ENCODE data around the gene SH2B2. TPM values are rescaled to one million over a fixed set of nuclear protein-coding genes. Genes with fewer than 3 reads are reported as not detected.

The SH2B2 gene
- total and polyA plus RNA-seq, 10 donors, result 13.4 to 36.9 (median 28.9) TPM

DNA sequence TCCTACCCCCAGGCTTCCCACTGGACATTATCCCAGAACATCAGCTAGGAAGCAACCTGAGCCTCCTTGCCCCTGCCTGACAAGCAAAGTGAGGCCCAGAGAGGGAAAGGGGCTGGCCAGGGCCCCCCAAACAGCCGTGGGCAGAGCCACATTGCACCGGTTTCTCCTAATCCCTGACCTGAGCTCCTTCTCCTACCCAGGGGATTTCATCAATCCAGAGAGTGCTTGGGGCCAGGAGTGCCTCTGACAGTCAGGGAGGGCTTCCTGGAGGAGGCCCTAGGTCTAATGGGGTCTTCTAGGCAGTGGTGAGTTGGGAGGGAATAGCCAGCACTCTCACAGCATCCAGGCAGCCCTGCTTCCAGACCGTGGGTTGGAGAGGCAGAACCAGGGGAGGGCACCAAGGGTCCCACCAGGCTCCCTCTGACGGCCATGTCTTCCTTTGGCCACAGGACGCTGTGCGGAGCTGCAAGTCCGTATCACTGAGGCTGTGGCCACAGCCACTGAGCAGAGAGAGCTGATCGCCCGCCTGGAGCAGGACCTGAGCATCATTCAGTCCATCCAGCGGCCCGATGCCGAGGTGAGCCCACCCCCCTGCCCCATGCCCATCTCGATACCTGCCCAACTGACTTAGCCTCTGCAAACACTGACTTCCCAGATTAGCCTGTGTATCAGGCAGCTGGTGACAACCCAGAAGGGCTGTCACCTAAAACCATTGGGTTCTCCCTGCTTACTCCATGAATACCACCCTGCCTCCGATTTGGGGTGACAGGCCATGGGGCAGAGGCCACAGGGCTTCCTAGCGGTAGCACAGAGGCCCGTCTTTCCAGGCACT is 13.5 kb upstream of the SH2B2 start:
- Histone ChIP-seq H3K27me3 (replicated peaks in 1 of 7) (no peaks in the 10 kb centered on the region), H3K9me3 (no peaks in the 10 kb centered on the region), H3K27ac (no peak overlapping the region), H3K4me1 (peaks cover 0 to 8% (median 3%) of the 10 kb centered on the region in 6 donors), H3K4me3 (no peak overlapping the region), H3K36me3 (no peaks in the 10 kb centered on the region)
- no peak for DNase-seq
- no peak for TF ChIP-seq POLR2A (IDR thresholded peaks at IDR 0.05)
- TF ChIP-seq POLR2AphosphoS5 (IDR thresholded peaks at IDR 0.05), result no peak
- TF ChIP-seq, protein P1, sequence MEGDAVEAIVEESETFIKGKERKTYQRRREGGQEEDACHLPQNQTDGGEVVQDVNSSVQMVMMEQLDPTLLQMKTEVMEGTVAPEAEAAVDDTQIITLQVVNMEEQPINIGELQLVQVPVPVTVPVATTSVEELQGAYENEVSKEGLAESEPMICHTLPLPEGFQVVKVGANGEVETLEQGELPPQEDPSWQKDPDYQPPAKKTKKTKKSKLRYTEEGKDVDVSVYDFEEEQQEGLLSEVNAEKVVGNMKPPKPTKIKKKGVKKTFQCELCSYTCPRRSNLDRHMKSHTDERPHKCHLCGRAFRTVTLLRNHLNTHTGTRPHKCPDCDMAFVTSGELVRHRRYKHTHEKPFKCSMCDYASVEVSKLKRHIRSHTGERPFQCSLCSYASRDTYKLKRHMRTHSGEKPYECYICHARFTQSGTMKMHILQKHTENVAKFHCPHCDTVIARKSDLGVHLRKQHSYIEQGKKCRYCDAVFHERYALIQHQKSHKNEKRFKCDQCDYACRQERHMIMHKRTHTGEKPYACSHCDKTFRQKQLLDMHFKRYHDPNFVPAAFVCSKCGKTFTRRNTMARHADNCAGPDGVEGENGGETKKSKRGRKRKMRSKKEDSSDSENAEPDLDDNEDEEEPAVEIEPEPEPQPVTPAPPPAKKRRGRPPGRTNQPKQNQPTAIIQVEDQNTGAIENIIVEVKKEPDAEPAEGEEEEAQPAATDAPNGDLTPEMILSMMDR (IDR thresholded peaks at IDR 0.05 in 8 of 11, conservative IDR thresholded peaks at IDR 0.05 in 3 of 11), result no peak
- intact Hi-C loops (cut with DNase I; ENCODE audit: low total_unique reads), result loop anchor here (2.0 kb wide), 1 partner anchor 730 kb away; no protein-coding TSS in a partner anchor
- 78 to 95% (median 88%) methylated on average over 8 to 16 of the region's 16 CpGs for whole genome bisulfite sequencing, 5 donors

DNA sequence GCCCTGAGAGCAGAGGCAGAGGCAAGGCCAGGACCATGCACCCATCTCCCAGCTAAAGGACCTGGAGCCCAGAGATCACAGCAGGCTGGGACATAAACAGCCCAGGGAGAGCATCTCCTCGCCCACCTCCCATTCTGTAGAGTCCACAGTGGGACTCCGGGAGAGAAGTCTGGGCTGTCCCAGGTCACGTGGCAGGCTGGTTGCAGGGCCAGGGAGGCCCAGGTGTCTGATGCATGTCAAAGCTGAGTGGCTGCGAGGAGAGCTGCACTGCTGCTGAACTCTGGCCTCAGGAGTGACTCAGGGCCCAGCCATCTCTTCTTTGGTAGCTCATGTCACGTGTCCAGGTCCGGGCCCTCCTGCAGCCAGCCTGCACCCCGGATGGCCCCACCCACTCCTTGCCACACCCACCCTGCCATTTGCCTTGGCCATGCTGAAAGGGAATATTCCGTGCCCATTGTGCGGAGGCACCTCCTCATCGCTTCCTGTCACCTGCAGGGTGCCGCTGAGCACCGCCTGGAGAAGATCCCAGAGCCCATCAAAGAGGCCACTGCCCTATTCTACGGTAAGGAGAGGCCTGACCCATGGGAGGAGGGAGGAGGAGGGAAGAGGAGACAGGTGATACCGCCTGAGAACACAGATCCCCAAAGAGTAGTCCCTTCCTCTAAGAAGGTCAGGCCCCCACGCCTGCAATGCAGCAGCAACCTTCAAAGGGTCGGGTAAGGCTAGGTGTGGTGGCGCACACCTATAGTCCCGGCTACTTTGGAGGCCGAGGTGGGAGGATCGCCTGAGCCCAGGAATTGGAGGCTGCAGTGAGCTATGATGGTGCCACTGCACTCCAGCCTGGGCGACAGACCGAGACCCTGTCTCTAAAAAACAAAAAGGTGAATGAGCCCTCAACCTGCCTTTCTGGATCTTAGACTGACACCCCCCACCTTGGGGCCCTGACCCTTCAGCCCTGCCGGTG is 12.6 kb upstream of the SH2B2 start:
- TF ChIP-seq POLR2A (IDR thresholded peaks at IDR 0.05) (no peak), POLR2AphosphoS5 (IDR thresholded peaks at IDR 0.05) (no peak)
- TF ChIP-seq, protein P1 (IDR thresholded peaks at IDR 0.05 in 8 of 11, conservative IDR thresholded peaks at IDR 0.05 in 3 of 11), result no peak
- H3K9me3 ChIP-seq, result no peaks in the 10 kb centered on the region
- no peaks in the 10 kb centered on the region for H3K36me3 ChIP-seq
- no peak for DNase-seq
- intact Hi-C loops (cut with DNase I; ENCODE audit: low total_unique reads), result loop anchor here (2.0 kb wide), 1 partner anchor 731 kb away; no protein-coding TSS in a partner anchor
- H3K27ac ChIP-seq, result no peak overlapping the region
- no peaks in the 10 kb centered on the region for H3K27me3 ChIP-seq (replicated peaks in 1 of 7)
- no peak overlapping the region for H3K4me3 ChIP-seq
- peaks cover 0 to 13% (median 4%) of the 10 kb centered on the region in 6 donors for H3K4me1 ChIP-seq
- 84 to 92% (median 85%) methylated on average over 20 to 23 of the region's 23 CpGs for WGBS, 5 donors

DNA sequence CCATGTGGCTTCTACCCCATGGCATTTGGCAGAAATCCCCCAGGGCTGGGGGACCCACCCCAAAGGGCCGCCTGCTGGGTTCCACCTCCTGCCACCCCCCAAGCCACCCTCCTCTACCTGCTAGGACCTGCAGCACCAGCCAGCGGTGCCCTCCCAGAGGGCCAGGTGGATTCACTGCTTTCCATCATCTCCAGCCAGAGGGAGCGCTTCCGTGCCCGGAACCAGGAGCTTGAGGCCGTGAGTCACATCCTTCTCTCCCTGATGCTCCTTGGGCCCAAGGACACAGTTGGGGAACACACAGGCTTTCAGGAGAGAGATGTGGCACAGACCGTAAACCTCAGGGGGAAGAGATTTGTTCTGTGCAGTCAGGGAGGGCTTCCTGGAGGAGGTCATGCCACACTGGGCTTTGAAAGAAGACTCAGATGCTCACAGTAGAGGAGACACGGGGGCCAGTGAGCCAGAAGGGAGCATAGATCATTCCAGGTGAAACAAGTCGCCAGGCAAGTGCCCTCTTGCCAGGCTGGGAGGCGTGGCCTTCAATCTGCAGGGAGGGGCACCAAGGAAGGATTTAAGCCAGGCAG is 11.5 kb upstream of the SH2B2 start:
- TF ChIP-seq POLR2A (IDR thresholded peaks at IDR 0.05) (no peak), POLR2AphosphoS5 (IDR thresholded peaks at IDR 0.05) (no peak)
- TF ChIP-seq, protein P1 (IDR thresholded peaks at IDR 0.05 in 8 of 11, conservative IDR thresholded peaks at IDR 0.05 in 3 of 11), result no peak
- 88 to 91% (median 89%) methylated on average over 10 of the region's 10 CpGs for WGBS, 5 donors
- DNase-seq, result no peak
- Histone ChIP-seq H3K4me3 (no peak overlapping the region), H3K27me3 (replicated peaks in 1 of 7) (no peaks in the 10 kb centered on the region), H3K27ac (no peak overlapping the region), H3K4me1 (peaks cover 7 to 25% (median 14%) of the 10 kb centered on the region in 6 donors), H3K36me3 (no peaks in the 10 kb centered on the region), H3K9me3 (no peaks in the 10 kb centered on the region)
- intact Hi-C loops (cut with DNase I; ENCODE audit: low total_unique reads), result loop anchor here (5.0 kb wide), 1 partner anchor 117 kb away; no protein-coding TSS in a partner anchor
